ENCODE results near the gene SLC7A14.

Gene SLC7A14

GRCh38 chr3:170458285-170458684, 127.6 kb downstream of the SLC7A14 start:
- DNase-seq (ENCODE audit: low read depth), result no peak
- TF ChIP-seq CTCF (IDR thresholded peaks at IDR 0.05; ENCODE audit: low read depth, low read length, missing control alignments), result no peak
- no peak overlapping the region for H3K4me3 ChIP-seq (ENCODE audit: low read depth, low read length)

GRCh38 chr3:170454509-170454908, 131.4 kb downstream of the SLC7A14 start:
- TF ChIP-seq CTCF (IDR thresholded peaks at IDR 0.05; ENCODE audit: low read depth, low read length, missing control alignments), result no peak
- no peak overlapping the region for H3K4me3 ChIP-seq (ENCODE audit: low read depth, low read length)
- no peak for DNase-seq (ENCODE audit: low read depth)

GRCh38 chr3:170450039-170450438, 135.8 kb downstream of the SLC7A14 start:
- DNase-seq (ENCODE audit: low read depth), result no peak

GRCh38 chr3:170448584-170448983, 137.3 kb downstream of the SLC7A14 start:
- TF ChIP-seq CTCF (IDR thresholded peaks at IDR 0.05; ENCODE audit: low read depth, low read length, missing control alignments), result no peak

More at GRCh38 chr3:170450039-170450438, 135.8 kb downstream of the SLC7A14 start:
- no peak overlapping the region for H3K4me3 ChIP-seq (ENCODE audit: low read depth, low read length)
- no peak for TF ChIP-seq CTCF (IDR thresholded peaks at IDR 0.05; ENCODE audit: low read depth, low read length, missing control alignments)

GRCh38 chr3:170443457-170443856, 142.4 kb downstream of the SLC7A14 start:
- no peak for TF ChIP-seq CTCF (IDR thresholded peaks at IDR 0.05; ENCODE audit: low read depth, low read length, missing control alignments)
- no peak overlapping the region for H3K4me3 ChIP-seq (ENCODE audit: low read depth, low read length)
- DNase-seq (ENCODE audit: low read depth), result no peak

More at GRCh38 chr3:170448584-170448983, 137.3 kb downstream of the SLC7A14 start:
- DNase-seq (ENCODE audit: low read depth), result no peak
- H3K4me3 ChIP-seq (ENCODE audit: low read depth, low read length), result no peak overlapping the region

- no peak for DNase-seq (ENCODE audit: low read depth)
- no peak for TF ChIP-seq CTCF (IDR thresholded peaks at IDR 0.05; ENCODE audit: low read depth, low read length, missing control alignments)
- no peak overlapping the region for H3K4me3 ChIP-seq (ENCODE audit: low read depth, low read length)
Observed at GRCh38 chr3:170442947-170443346, 142.9 kb downstream of the SLC7A14 start.

- no peak overlapping the region for H3K4me3 ChIP-seq (ENCODE audit: low read depth, low read length)
- no peak for DNase-seq (ENCODE audit: low read depth)
- TF ChIP-seq CTCF (IDR thresholded peaks at IDR 0.05; ENCODE audit: low read depth, low read length, missing control alignments), result no peak
Observed at GRCh38 chr3:170441412-170441811, 144.5 kb downstream of the SLC7A14 start.

Measured in GM12864 (cell line).